Stimulated activated naive CD4-positive, alpha-beta T cell (primary cell): ENCODE data around the gene SLC6A3.
"Not testable (repeated sequence)": the region's sequence is repeated elsewhere in the genome, so short reads cannot be mapped to it uniquely, and the experiment has no call there.

ENCODE experiments used
- DNase-seq, 6 experiments: peaks; one replicate each; lab custom pipeline; 2025; lab: John Stamatoyannopoulos, UW

Gene SLC6A3

GRCh38 chr5:1442222-1443145 lies 2.8 kb downstream of the SLC6A3 start:
- DNase-seq, result no peak

GRCh38 chr5:1441166-1441865 lies 3.9 kb downstream of the SLC6A3 start:
- no peak for DNase-seq

- DNase-seq, result no peak
Observed at GRCh38 chr5:1440098-1440493, 5.1 kb downstream of the SLC6A3 start.

GRCh38 chr5:1439388-1440097 lies 5.7 kb downstream of the SLC6A3 start:
- no peak for DNase-seq

- DNase-seq, result no peak
Observed at GRCh38 chr5:1438871-1439270, 6.4 kb downstream of the SLC6A3 start.

GRCh38 chr5:1437876-1438559 lies 7.2 kb downstream of the SLC6A3 start:
- no peak for DNase-seq

- no peak for DNase-seq
Observed at GRCh38 chr5:1437226-1437829, 7.9 kb downstream of the SLC6A3 start.

GRCh38 chr5:1436681-1437080 lies 8.6 kb downstream of the SLC6A3 start:
- DNase-seq, result no peak

GRCh38 chr5:1436036-1436435 lies 9.2 kb downstream of the SLC6A3 start:
- DNase-seq, result no peak

- DNase-seq, result no peak
Observed at GRCh38 chr5:1435369-1435768, 9.9 kb downstream of the SLC6A3 start.

- no peak for DNase-seq
Observed at GRCh38 chr5:1432296-1432695, 12.9 kb downstream of the SLC6A3 start.

- DNase-seq, result no peak
Observed at GRCh38 chr5:1431896-1432295, 13.3 kb downstream of the SLC6A3 start.

- DNase-seq, result no peak
Observed at GRCh38 chr5:1431021-1431811, 14.0 kb downstream of the SLC6A3 start.

GRCh38 chr5:1430121-1430795 lies 15.0 kb downstream of the SLC6A3 start:
- no peak for DNase-seq

GRCh38 chr5:1429496-1429895 lies 15.7 kb downstream of the SLC6A3 start:
- DNase-seq, result no peak

- no peak for DNase-seq
Observed at GRCh38 chr5:1429066-1429465, 16.2 kb downstream of the SLC6A3 start.

GRCh38 chr5:1428107-1428506 lies 17.1 kb downstream of the SLC6A3 start:
- DNase-seq, result no peak

- no peak for DNase-seq
Observed at GRCh38 chr5:1424716-1425115, 20.5 kb downstream of the SLC6A3 start.

- no peak for DNase-seq
Observed at GRCh38 chr5:1423901-1424603, 21.2 kb downstream of the SLC6A3 start.

GRCh38 chr5:1422522-1422921 lies 22.7 kb downstream of the SLC6A3 start:
- DNase-seq, result not testable (repeated sequence)
